ENCODE results near the gene JUND.

The JUND gene

GRCh38 chr19:18257503-18258470, 23.6 kb downstream of the JUND start:
- in situ Hi-C loops (cut with MboI; ENCODE audit: low sequenced_read_pairs, unreplicated experiment), result no loop called here
- TF ChIP-seq, protein P1, sequence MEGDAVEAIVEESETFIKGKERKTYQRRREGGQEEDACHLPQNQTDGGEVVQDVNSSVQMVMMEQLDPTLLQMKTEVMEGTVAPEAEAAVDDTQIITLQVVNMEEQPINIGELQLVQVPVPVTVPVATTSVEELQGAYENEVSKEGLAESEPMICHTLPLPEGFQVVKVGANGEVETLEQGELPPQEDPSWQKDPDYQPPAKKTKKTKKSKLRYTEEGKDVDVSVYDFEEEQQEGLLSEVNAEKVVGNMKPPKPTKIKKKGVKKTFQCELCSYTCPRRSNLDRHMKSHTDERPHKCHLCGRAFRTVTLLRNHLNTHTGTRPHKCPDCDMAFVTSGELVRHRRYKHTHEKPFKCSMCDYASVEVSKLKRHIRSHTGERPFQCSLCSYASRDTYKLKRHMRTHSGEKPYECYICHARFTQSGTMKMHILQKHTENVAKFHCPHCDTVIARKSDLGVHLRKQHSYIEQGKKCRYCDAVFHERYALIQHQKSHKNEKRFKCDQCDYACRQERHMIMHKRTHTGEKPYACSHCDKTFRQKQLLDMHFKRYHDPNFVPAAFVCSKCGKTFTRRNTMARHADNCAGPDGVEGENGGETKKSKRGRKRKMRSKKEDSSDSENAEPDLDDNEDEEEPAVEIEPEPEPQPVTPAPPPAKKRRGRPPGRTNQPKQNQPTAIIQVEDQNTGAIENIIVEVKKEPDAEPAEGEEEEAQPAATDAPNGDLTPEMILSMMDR (IDR thresholded peaks at IDR 0.05; ENCODE audit: borderline replicate concordance, control extremely low read depth, extremely low read depth, insufficient read depth, missing control alignments), result no peak
- DNase-seq (ENCODE audit: low spot score), result no peak

- TF ChIP-seq, protein P1 (IDR thresholded peaks at IDR 0.05; ENCODE audit: borderline replicate concordance, control extremely low read depth, extremely low read depth, insufficient read depth, missing control alignments), result peak; percentile 6
- no peak for DNase-seq (ENCODE audit: low spot score)
- in situ Hi-C loops (cut with MboI; ENCODE audit: low sequenced_read_pairs, unreplicated experiment), result no loop called here
Measured at GRCh38 chr19:18254546-18255503, 26.6 kb downstream of the JUND start.

- TF ChIP-seq, protein P1 (IDR thresholded peaks at IDR 0.05; ENCODE audit: borderline replicate concordance, control extremely low read depth, extremely low read depth, insufficient read depth, missing control alignments), result no peak
- DNase-seq (ENCODE audit: low spot score), result no peak
- in situ Hi-C loops (cut with MboI; ENCODE audit: low sequenced_read_pairs, unreplicated experiment), result no loop called here
Measured at GRCh38 chr19:18253716-18254115, 27.7 kb downstream of the JUND start.

GRCh38 chr19:18253130-18253529, 28.3 kb downstream of the JUND start:
- DNase-seq (ENCODE audit: low spot score), result no peak
- in situ Hi-C loops (cut with MboI; ENCODE audit: low sequenced_read_pairs, unreplicated experiment), result no loop called here
- TF ChIP-seq, protein P1 (IDR thresholded peaks at IDR 0.05; ENCODE audit: borderline replicate concordance, control extremely low read depth, extremely low read depth, insufficient read depth, missing control alignments), result no peak

GRCh38 chr19:18252370-18252717, 29.1 kb downstream of the JUND start:
- TF ChIP-seq, protein P1 (IDR thresholded peaks at IDR 0.05; ENCODE audit: borderline replicate concordance, control extremely low read depth, extremely low read depth, insufficient read depth, missing control alignments), result no peak
- no peak for DNase-seq (ENCODE audit: low spot score)
- in situ Hi-C loops (cut with MboI; ENCODE audit: low sequenced_read_pairs, unreplicated experiment), result no loop called here

DNA sequence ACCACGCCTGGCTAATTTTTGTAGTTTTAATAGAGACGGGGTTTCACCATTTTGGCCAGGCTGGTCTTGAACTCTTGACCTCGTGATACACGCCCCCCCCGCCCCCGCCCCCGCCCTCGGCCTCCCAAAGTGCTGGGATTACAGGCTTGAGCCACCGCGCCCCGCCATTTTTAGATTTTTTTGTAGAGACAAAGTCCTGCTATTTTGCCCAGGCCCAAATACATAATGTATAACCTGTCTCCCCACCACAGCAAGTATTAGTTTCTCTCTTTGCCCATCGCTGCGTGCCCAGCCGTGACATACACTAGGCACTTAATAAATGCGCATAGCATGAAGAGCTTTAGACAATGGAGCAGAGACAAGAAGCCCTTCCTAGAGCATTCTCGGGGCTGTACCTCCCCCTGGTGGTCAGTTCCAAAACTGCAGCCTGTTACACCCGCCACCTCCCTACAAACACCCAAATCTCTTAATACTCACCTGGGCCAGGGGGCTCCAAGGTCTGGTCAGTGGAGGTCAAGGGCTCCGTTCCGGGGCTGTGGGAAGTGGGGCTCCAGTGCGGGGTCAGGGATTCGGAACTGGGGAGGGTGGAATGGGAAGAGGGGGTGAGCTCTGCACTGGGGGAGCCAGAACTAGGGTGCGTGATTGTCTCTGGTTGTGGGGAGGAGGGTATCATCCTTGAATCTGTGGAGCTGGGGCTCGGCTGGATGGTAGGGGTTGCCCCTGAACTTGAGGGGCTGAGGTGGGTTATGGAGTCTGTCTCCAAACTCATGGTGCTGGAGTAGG, 29.6 kb downstream of the JUND start:
- peak; percentile 90 for DNase-seq (ENCODE audit: low spot score)
- TF ChIP-seq, protein P1 (IDR thresholded peaks at IDR 0.05; ENCODE audit: borderline replicate concordance, control extremely low read depth, extremely low read depth, insufficient read depth, missing control alignments), result peak; percentile 90
- in situ Hi-C loops (cut with MboI; ENCODE audit: low sequenced_read_pairs, unreplicated experiment), result no loop called here
